CD4-positive, CD25-positive, alpha-beta regulatory T cell (primary cell): ENCODE measurements around the gene TMEM140. TPM values are rescaled to one million over a fixed set of nuclear protein-coding genes. Genes with fewer than 3 reads are reported as not detected.

Experiments
- ATAC-seq, 2 donors: fragments of 150-1000 bp; cut with Tn5 transposase; one replicate each; pipeline ENCODE4 v1.10.0; 2021; ENCODE audit warnings: low read depth in 2 of 2, moderate number of reproducible peaks in 2 of 2, moderate library complexity in 1 of 2
- DNase-seq, 3 donors: peaks; one replicate each; pipeline versions ENCODE4 v3.0.0 to v3.0.0-alpha.2; 2012 to 2022; ENCODE audit warnings: mixed read lengths in 1 of 3
- H3K27ac ChIP-seq: one replicate; pipeline ENCODE4 v1.7.0; 2013; ENCODE audit warnings: mild to moderate bottlenecking, low read length; ENCODE audit not compliant: insufficient read depth, poor library complexity, severe bottlenecking
- H3K27me3 ChIP-seq: one replicate; pipeline ENCODE4 v1.7.0; 2013; ENCODE audit warnings: low read length; ENCODE audit not compliant: control insufficient read depth, insufficient read depth
- H3K36me3 ChIP-seq: one replicate; pipeline ENCODE4 v1.7.0; 2013; ENCODE audit warnings: mild to moderate bottlenecking, low read length, moderate library complexity; ENCODE audit not compliant: control insufficient read depth, insufficient read depth
- H3K4me1 ChIP-seq: 2 replicates; pipeline ENCODE4 v1.7.0; 2013; ENCODE audit warnings: mild to moderate bottlenecking, low read length; ENCODE audit not compliant: insufficient read depth, control insufficient read depth, poor library complexity, severe bottlenecking
- H3K4me3 ChIP-seq: one replicate; pipeline ENCODE4 v1.7.0; 2013; ENCODE audit warnings: low read depth, mild to moderate bottlenecking, low read length, moderate library complexity
- H3K9me3 ChIP-seq, 2 experiments: 1 replicate in 1 of 2; 2 replicates in 1 of 2; pipeline ENCODE4 v1.7.0; 2013; ENCODE audit warnings: low read length in 2 of 2, mild to moderate bottlenecking in 1 of 2, moderate library complexity in 1 of 2; ENCODE audit not compliant: control insufficient read depth in 2 of 2
- H3K27ac Mint-ChIP-seq, 3 donors: one replicate each; pipeline ENCODE4 v1.8.0; 2020 to 2022; ENCODE audit warnings: mild to moderate bottlenecking in 3 of 3, mixed read lengths in 3 of 3, moderate library complexity in 2 of 3
- H3K27me3 Mint-ChIP-seq: one replicate; pipeline ENCODE4 v1.8.0; 2022; ENCODE audit warnings: mild to moderate bottlenecking, mixed read lengths
- H3K36me3 Mint-ChIP-seq: one replicate; pipeline ENCODE4 v1.8.0; 2020; ENCODE audit warnings: mixed read lengths
- H3K4me1 Mint-ChIP-seq, 4 donors: one replicate each; pipeline ENCODE4 v1.8.0; 2020 to 2022; ENCODE audit warnings: mixed read lengths in 4 of 4, mild to moderate bottlenecking in 1 of 4
- H3K4me3 Mint-ChIP-seq, 4 donors: one replicate each; pipeline ENCODE4 v1.8.0; 2020 to 2022; ENCODE audit warnings: mild to moderate bottlenecking in 4 of 4, mixed read lengths in 4 of 4, moderate library complexity in 3 of 4
- H3K9me3 Mint-ChIP-seq, 7 donors: one replicate each; pipeline ENCODE4 v1.8.0; 2020 to 2022; ENCODE audit warnings: mixed read lengths in 7 of 7, mild to moderate bottlenecking in 3 of 7, moderate library complexity in 2 of 7
- polyA plus RNA-seq, 4 donors: library from polyadenylated mRNA; unstranded; fragments of 300-500 nt; fragmentation: Illumina TruSeq; gene quantifications; one replicate each; pipeline ENCODE4 v1.2.3, GENCODE V29; 2021
- total RNA-seq: library from RNA; stranded (reverse); gene quantifications from one replicate; pipeline ENCODE4 v1.2.3, GENCODE V29; 2022

The TMEM140 gene
- total and polyA plus RNA-seq, 5 donors from 2014 or later = 18.9 to 44.7 (median 36.6) TPM

DNA sequence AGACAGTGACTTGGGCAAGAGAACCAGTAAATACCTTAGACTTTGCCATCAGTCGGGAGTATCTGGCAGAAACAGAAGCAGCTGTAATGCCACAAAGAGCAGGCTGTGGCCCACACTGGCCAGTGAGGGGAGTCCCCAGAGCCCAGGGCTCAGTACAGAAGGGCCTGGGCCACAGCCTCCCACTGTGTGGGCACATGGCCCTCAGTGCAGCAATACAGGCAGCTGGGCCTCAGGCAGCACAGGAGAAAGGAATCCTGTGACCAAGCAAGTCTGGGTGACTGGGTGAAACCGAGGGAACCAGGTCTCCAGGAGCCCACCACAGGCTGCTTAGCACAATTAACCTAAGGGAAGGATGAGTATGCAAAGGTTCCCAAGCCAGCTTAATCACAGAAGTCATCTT is 49.5 kb downstream of the TMEM140 start:
- Mint-ChIP-seq H3K9me3 (no peaks in the 10 kb centered on the region), H3K27me3 (no peaks in the 10 kb centered on the region), H3K4me3 (no peak overlapping the region), H3K4me1 (peaks cover 1 to 11% (median 6%) of the 10 kb centered on the region in 4 donors), H3K27ac (peak overlapping the region in 1 of 3 donors; percentile 15), H3K36me3 (peaks cover 69% of the 10 kb centered on the region)
- Histone ChIP-seq H3K27ac (no peak overlapping the region), H3K4me1 (peaks cover under 1% of the 10 kb centered on the region), H3K36me3 (peaks cover 73% of the 10 kb centered on the region), H3K9me3 (no peaks in the 10 kb centered on the region), H3K27me3 (no peaks in the 10 kb centered on the region), H3K4me3 (no peak overlapping the region)
- DNase-seq (no peak), ATAC-seq (no peak)

DNA sequence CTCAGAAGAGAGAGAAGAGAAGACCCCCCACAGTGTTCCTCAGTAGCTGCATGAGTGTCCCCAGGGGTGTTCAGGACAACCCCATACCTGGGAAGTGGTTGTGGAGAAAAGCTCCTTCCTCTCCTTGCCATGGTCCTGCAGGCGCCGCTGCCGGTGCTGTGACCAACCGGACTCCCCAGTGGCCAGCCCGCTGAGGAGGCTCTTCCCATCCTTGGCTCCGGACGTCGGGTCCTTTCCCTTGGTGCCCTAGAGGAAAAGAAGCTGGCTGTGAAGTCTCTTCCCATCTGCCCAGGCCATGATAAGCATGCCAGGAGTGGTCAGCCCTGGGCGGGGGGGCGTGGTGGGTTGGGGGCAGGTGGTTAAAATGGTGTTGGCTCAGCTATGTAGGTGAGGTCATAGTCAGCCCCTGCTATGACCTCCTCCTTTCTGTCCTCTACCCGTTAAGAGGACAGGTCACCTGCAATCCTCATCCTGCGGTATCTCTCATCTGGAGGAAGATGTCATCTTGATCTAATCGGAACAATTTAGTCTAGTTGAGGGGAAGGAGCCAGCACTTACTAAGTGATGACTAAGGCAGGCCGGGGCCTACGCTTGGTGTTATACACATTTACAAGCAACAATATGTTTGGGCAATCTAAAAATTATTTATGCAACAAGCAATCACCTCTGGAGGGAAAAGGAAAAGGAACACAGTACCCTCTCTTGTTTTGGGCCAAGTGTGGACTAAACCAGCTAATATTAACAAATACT is 50.2 kb downstream of the TMEM140 start:
- Mint-ChIP-seq H3K36me3 (peaks cover 66% of the 10 kb centered on the region), H3K4me1 (peaks cover 4 to 17% (median 7%) of the 10 kb centered on the region in 4 donors), H3K4me3 (no peak overlapping the region), H3K27ac (no peak overlapping the region), H3K27me3 (no peaks in the 10 kb centered on the region), H3K9me3 (no peaks in the 10 kb centered on the region)
- H3K36me3 ChIP-seq = peaks cover 74% of the 10 kb centered on the region
- H3K27ac ChIP-seq = no peak overlapping the region
- DNase-seq = no peak
- no peaks in the 10 kb centered on the region for H3K9me3 ChIP-seq
- H3K27me3 ChIP-seq = no peaks in the 10 kb centered on the region
- no peak for ATAC-seq
- H3K4me1 ChIP-seq = peaks cover 3% of the 10 kb centered on the region
- H3K4me3 ChIP-seq = no peak overlapping the region

DNA sequence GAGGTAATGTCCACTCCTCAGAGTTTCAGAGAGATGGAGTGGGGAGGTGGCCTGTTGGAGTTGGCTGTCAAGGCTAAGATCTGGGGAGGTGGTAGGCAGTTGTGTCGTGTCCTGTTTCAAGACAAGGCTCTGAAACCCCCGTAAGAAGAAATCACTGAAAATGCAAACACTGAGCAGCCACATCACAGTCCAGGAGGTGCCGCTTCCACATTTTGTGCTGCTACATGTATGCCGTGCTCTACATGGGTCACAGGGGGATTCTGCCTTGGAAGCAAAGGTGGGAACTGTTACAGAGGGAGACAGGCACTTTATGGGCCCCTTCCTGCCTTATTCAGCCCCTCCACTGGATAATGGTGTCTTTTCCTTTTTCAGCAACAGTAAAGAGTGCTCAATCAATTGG is 51.6 kb downstream of the TMEM140 start:
- Histone ChIP-seq H3K36me3 (peaks cover 75% of the 10 kb centered on the region), H3K4me3 (no peak overlapping the region), H3K9me3 (no peaks in the 10 kb centered on the region), H3K4me1 (peaks cover 3% of the 10 kb centered on the region), H3K27me3 (no peaks in the 10 kb centered on the region), H3K27ac (no peak overlapping the region)
- ATAC-seq (no peak), DNase-seq (no peak)
- Mint-ChIP-seq H3K4me1 (peaks cover 8 to 24% (median 11%) of the 10 kb centered on the region in 4 donors), H3K27me3 (no peaks in the 10 kb centered on the region), H3K27ac (peak overlapping the region in 1 of 3 donors; percentile 83), H3K9me3 (no peaks in the 10 kb centered on the region), H3K4me3 (no peak overlapping the region), H3K36me3 (peaks cover 62% of the 10 kb centered on the region)

DNA sequence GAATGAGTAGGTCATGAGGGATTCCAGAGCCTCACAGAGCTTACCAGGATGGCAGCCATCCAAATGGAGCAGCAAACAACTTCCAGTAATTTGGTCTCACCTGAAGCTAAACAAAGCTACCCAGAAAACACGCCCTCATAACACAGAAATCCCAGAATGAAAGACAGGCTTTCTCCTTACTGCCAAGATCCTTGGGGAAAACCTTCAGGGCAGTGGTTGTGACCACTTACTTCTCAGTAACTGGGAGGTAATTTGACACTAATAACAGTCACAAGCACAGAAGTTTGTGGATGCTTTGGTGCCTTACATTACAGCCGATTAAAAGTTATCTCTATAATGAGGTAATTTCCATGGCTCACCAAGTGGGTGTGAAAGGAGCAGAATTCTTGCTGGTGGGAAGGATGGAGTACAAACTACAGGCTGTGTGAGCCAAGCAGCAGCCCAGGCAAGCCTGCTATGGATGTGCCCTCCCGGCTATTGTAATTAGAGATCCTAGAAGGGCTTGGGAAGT is 53.0 kb downstream of the TMEM140 start:
- peaks cover 59% of the 10 kb centered on the region for H3K36me3 Mint-ChIP-seq
- no peak for ATAC-seq
- peaks cover 77% of the 10 kb centered on the region for H3K36me3 ChIP-seq

DNA sequence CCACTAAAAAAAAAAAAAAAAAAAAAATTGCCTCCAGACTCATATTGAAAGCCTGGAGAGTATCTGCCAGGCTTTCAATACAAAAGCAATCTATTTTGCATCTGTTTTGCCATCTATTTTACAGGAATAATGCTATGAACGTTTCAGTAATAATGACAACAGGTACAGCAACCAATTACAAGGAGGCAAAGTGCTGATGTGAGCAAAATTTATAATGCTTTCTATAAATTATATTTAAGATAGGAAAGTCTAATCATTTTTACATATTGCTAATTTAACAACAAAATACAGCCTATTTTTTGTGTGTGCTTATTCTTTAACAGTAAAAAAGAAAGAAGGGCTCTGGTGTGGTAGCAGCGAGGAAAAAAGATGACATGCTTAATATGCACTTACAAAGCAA is 53.5 kb downstream of the TMEM140 start:
- peak overlapping the region in 1 of 3 donors; percentile 48 for H3K27ac Mint-ChIP-seq
- H3K4me1 Mint-ChIP-seq = peaks cover 11 to 29% (median 16%) of the 10 kb centered on the region in 4 donors
- Histone ChIP-seq H3K27ac (no peak overlapping the region), H3K27me3 (no peaks in the 10 kb centered on the region), H3K36me3 (peaks cover 76% of the 10 kb centered on the region), H3K4me3 (no peak overlapping the region), H3K4me1 (peaks cover 3% of the 10 kb centered on the region), H3K9me3 (no peaks in the 10 kb centered on the region)
- DNase-seq (no peak), ATAC-seq (no peak)
- H3K4me3 Mint-ChIP-seq = no peak overlapping the region
- no peaks in the 10 kb centered on the region for H3K9me3 Mint-ChIP-seq
- peaks cover 58% of the 10 kb centered on the region for H3K36me3 Mint-ChIP-seq
- no peaks in the 10 kb centered on the region for H3K27me3 Mint-ChIP-seq

More for the DNA sequence above, 53.0 kb downstream of the TMEM140 start:
- H3K9me3 Mint-ChIP-seq = no peaks in the 10 kb centered on the region
- Histone ChIP-seq H3K4me3 (no peak overlapping the region), H3K27me3 (no peaks in the 10 kb centered on the region), H3K4me1 (peaks cover 3% of the 10 kb centered on the region), H3K27ac (no peak overlapping the region), H3K9me3 (no peaks in the 10 kb centered on the region)
- H3K27me3 Mint-ChIP-seq = no peaks in the 10 kb centered on the region
- H3K27ac Mint-ChIP-seq = no peak overlapping the region
- no peak for DNase-seq
- H3K4me1 Mint-ChIP-seq = peaks cover 8 to 27% (median 15%) of the 10 kb centered on the region in 4 donors
- no peak overlapping the region for H3K4me3 Mint-ChIP-seq

DNA sequence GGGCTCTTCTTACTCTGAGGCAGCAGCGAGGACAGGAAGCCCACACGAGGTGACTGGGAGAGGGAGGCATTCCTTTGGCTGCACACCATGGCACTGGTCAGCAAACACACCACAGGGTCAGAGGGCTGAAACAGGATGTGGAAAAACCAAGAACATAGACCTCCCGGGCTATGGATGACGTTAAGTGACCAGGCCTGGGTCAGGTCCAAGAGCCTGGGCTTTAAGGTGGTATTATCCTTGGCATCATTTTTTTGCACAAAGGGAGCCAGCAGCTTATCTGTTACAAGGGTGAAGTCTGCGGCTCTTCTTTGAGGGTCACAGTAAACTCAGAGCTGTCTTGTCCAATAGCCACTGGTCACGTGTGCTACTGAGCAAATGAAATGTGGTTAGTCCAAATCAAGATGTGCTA is 56.5 kb downstream of the TMEM140 start:
- no peak for ATAC-seq
- no peak for DNase-seq
- Histone ChIP-seq H3K36me3 (peaks cover 49% of the 10 kb centered on the region), H3K27me3 (no peaks in the 10 kb centered on the region), H3K4me1 (peaks cover 3% of the 10 kb centered on the region), H3K4me3 (no peak overlapping the region), H3K27ac (no peak overlapping the region), H3K9me3 (no peaks in the 10 kb centered on the region)
- H3K27ac Mint-ChIP-seq = no peak overlapping the region
- H3K4me1 Mint-ChIP-seq = peaks cover 20 to 54% (median 32%) of the 10 kb centered on the region in 4 donors
- H3K9me3 Mint-ChIP-seq = no peaks in the 10 kb centered on the region
- peak overlapping the region in 1 of 4 donors; percentile 17 for H3K4me3 Mint-ChIP-seq
- no peaks in the 10 kb centered on the region for H3K27me3 Mint-ChIP-seq
- H3K36me3 Mint-ChIP-seq = peaks cover 39% of the 10 kb centered on the region

DNA sequence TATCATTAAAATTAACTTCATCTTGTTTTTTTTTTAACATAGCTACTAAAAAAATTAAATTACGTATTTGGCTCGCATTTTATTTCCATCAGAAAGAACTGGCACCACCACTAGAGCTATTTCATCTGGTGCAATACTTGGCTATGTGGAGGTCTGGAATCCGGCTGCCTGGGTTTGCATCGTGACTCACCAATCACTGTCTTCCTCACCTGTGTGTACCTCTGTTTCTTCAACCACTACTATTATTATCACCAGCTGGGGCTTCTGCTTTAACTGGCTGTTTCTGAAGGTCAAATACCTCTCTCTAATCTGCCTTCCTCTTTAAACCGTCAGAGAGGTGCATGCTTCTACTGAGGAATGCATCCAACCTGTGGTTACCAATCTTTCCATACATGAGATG is 57.0 kb downstream of the TMEM140 start:
- ATAC-seq (no peak), DNase-seq (no peak)
- Histone ChIP-seq H3K4me3 (no peak overlapping the region), H3K9me3 (no peaks in the 10 kb centered on the region), H3K27ac (no peak overlapping the region), H3K4me1 (peaks cover 3% of the 10 kb centered on the region), H3K36me3 (peaks cover 43% of the 10 kb centered on the region), H3K27me3 (no peaks in the 10 kb centered on the region)
- no peaks in the 10 kb centered on the region for H3K9me3 Mint-ChIP-seq
- peaks cover 35% of the 10 kb centered on the region for H3K36me3 Mint-ChIP-seq
- no peaks in the 10 kb centered on the region for H3K27me3 Mint-ChIP-seq
- peaks cover 20 to 56% (median 31%) of the 10 kb centered on the region in 4 donors for H3K4me1 Mint-ChIP-seq
- H3K4me3 Mint-ChIP-seq = no peak overlapping the region
- H3K27ac Mint-ChIP-seq = no peak overlapping the region

DNA sequence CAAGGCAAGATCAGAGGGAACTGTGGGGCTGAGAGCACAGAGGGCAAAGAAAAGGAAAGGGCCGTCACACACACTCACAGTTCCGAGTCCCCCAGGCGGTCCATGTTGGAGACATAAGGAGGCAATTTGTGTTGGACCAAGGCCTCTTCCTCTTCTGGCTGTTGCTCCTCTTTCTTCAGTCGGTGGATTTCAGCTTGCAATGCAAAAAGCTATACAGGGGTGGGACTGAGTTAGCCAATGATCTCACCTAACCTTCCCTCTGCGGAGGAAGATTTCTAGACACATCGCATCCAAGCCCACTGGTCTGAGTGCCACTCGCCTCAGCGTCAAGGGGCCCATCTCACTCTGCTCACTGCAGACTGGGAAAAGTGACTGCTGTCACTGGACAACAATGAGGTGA is 58.0 kb downstream of the TMEM140 start:
- H3K4me1 Mint-ChIP-seq = peaks cover 20 to 64% (median 38%) of the 10 kb centered on the region in 4 donors

More for the DNA sequence above, 58.0 kb downstream of the TMEM140 start:
- no peak overlapping the region for H3K27ac Mint-ChIP-seq
- H3K27me3 ChIP-seq = no peaks in the 10 kb centered on the region
- H3K4me1 ChIP-seq = peaks cover 11% of the 10 kb centered on the region
- no peaks in the 10 kb centered on the region for H3K9me3 ChIP-seq
- H3K9me3 Mint-ChIP-seq = no peaks in the 10 kb centered on the region
- H3K4me3 ChIP-seq = no peak overlapping the region
- ATAC-seq = no peak
- H3K27me3 Mint-ChIP-seq = no peaks in the 10 kb centered on the region
- no peak overlapping the region for H3K27ac ChIP-seq
- no peak overlapping the region for H3K4me3 Mint-ChIP-seq
- peaks cover 30% of the 10 kb centered on the region for H3K36me3 Mint-ChIP-seq
- no peak for DNase-seq
- H3K36me3 ChIP-seq = peaks cover 36% of the 10 kb centered on the region
